ENCODE data around the gene WEE1.

GRCh38 chr11:9566561-9567063, 6.9 kb upstream of the WEE1 start:
- TF ChIP-seq CTCF (IDR thresholded peaks at IDR 0.05) (no peak), POLR2AphosphoS5 (IDR thresholded peaks at IDR 0.05; ENCODE audit: low read depth, low read length) (no peak)
